Measurements from ENCODE around the gene NXF1. TPM values are rescaled to one million over a fixed set of nuclear protein-coding genes. Genes with fewer than 3 reads are reported as not detected.
A peak's percentile ranks its signal among the peaks of the same experiment; 100 is the strongest.

NXF1 gene
- total and polyA plus RNA-seq, 2 of the 13 experiments (the other 11 are each of a cell fraction or from before 2014, with no cell fraction given): 30.4 to 30.9 TPM

DNA sequence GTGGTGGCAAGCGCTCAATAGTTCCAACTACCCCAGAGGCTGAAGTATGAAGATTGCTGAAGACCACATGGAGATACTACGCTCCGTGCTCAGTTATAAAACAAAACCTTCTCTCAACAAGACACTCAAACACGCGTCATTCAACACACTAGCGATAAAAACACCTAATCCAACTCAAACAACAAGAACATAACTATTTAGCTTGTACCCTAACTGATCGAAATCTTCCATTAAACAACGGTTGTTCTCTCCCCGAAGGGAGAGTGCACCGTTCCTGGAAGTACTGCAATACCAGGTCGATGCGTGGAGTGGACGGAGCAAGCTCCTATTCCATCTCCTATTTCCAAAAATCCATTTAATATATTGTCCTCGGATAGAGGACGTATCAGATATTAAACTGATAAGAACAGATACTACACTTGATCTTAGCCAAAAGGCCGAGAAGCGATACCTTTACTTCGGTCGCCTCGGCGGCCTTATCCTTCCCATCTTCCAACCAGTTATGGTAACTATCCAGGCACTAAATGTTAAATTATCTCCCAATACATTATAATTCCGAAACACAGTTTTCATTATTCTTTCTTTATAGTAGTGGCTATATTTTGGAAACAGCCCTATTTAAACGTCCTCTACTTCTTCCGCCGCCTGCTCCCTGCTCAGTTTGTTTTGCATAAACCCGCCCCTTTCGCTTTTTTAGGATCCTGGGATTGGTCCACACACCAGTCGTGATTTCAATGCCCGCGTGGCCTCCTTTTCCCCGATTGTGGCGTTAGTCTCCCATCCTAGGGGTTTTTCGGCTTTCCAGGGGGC lies 36.3 kb upstream of the NXF1 start (continued):
- TF ChIP-seq MAZ (IDR thresholded peaks at IDR 0.05; ENCODE audit: borderline replicate concordance, low read depth, low read length) (peak; percentile 80; the same call in 1 of the 2 replicates), MAZ (CRISPR knock-in tag; IDR thresholded peaks at IDR 0.05; ENCODE audit: low read depth) (0 out of 2 replicates have a peak, but pooled peaks have one; percentile 32), TBX2 (CRISPR knock-in tag; IDR thresholded peaks at IDR 0.05; ENCODE audit: borderline replicate concordance) (no peak; the same call in 1 of the 2 replicates), PPARG (CRISPR knock-in tag; conservative IDR thresholded peaks at IDR 0.05) (peak; percentile 92), ZNF292 (CRISPR knock-in tag; IDR thresholded peaks at IDR 0.05; ENCODE audit: borderline replicate concordance, low read depth) (no peak), ZNF333 (CRISPR knock-in tag; IDR thresholded peaks at IDR 0.05; ENCODE audit: borderline replicate concordance) (no peak; the same call in 1 of the 2 replicates), NONO (IDR thresholded peaks at IDR 0.05) (peak; percentile 98), NONO (CRISPR knock-in tag; conservative IDR thresholded peaks at IDR 0.05) (peak; percentile 99), NFRKB (IDR thresholded peaks at IDR 0.05) (no peak), ZNF670 (CRISPR knock-in tag; IDR thresholded peaks at IDR 0.05; ENCODE audit: borderline replicate concordance) (no peak), BCL6 (CRISPR knock-in tag; IDR thresholded peaks at IDR 0.05) (peak; percentile 94), ZZZ3 (CRISPR knock-in tag; IDR thresholded peaks at IDR 0.05; ENCODE audit: borderline replicate concordance) (no peak), THAP11 (CRISPR knock-in tag; IDR thresholded peaks at IDR 0.05) (peak; percentile 91), XBP1 (CRISPR knock-in tag; IDR thresholded peaks at IDR 0.05) (peak; percentile 87), KAT7 (CRISPR knock-in tag; IDR thresholded peaks at IDR 0.05; ENCODE audit: borderline replicate concordance) (peak; percentile 90), TOE1 (CRISPR knock-in tag; IDR thresholded peaks at IDR 0.05) (peak; percentile 100), FOXM1 (CRISPR knock-in tag; IDR thresholded peaks at IDR 0.05) (peak; percentile 84; the same call in 1 of the 2 replicates), CREM (IDR thresholded peaks at IDR 0.05) (peak; percentile 91), CREM (CRISPR knock-in tag; IDR thresholded peaks at IDR 0.05) (no peak)
- TF ChIP-seq, protein P1, sequence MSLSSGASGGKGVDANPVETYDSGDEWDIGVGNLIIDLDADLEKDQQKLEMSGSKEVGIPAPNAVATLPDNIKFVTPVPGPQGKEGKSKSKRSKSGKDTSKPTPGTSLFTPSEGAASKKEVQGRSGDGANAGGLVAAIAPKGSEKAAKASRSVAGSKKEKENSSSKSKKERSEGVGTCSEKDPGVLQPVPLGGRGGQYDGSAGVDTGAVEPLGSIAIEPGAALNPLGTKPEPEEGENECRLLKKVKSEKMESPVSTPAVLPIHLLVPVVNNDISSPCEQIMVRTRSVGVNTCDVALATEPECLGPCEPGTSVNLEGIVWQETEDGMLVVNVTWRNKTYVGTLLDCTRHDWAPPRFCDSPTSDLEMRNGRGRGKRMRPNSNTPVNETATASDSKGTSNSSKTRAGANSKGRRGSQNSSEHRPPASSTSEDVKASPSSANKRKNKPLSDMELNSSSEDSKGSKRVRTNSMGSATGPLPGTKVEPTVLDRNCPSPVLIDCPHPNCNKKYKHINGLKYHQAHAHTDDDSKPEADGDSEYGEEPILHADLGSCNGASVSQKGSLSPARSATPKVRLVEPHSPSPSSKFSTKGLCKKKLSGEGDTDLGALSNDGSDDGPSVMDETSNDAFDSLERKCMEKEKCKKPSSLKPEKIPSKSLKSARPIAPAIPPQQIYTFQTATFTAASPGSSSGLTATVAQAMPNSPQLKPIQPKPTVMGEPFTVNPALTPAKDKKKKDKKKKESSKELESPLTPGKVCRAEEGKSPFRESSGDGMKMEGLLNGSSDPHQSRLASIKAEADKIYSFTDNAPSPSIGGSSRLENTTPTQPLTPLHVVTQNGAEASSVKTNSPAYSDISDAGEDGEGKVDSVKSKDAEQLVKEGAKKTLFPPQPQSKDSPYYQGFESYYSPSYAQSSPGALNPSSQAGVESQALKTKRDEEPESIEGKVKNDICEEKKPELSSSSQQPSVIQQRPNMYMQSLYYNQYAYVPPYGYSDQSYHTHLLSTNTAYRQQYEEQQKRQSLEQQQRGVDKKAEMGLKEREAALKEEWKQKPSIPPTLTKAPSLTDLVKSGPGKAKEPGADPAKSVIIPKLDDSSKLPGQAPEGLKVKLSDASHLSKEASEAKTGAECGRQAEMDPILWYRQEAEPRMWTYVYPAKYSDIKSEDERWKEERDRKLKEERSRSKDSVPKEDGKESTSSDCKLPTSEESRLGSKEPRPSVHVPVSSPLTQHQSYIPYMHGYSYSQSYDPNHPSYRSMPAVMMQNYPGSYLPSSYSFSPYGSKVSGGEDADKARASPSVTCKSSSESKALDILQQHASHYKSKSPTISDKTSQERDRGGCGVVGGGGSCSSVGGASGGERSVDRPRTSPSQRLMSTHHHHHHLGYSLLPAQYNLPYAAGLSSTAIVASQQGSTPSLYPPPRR (CRISPR knock-in tag; IDR thresholded peaks at IDR 0.05; ENCODE audit: borderline replicate concordance): peak; percentile 81; the same call in 1 of the 2 replicates
- TF ChIP-seq, protein P2, sequence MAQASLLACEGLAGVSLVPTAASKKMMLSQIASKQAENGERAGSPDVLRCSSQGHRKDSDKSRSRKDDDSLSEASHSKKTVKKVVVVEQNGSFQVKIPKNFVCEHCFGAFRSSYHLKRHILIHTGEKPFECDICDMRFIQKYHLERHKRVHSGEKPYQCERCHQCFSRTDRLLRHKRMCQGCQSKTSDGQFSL (CRISPR knock-in tag; IDR thresholded peaks at IDR 0.05): peak; percentile 53; the same call in 1 of the 2 replicates
- TF ChIP-seq, protein P3, sequence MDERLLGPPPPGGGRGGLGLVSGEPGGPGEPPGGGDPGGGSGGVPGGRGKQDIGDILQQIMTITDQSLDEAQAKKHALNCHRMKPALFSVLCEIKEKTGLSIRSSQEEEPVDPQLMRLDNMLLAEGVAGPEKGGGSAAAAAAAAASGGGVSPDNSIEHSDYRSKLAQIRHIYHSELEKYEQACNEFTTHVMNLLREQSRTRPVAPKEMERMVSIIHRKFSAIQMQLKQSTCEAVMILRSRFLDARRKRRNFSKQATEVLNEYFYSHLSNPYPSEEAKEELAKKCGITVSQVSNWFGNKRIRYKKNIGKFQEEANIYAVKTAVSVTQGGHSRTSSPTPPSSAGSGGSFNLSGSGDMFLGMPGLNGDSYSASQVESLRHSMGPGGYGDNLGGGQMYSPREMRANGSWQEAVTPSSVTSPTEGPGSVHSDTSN (CRISPR knock-in tag; IDR thresholded peaks at IDR 0.05): 0 out of 2 replicates have a peak, but pooled peaks have one; percentile 27
- TF ChIP-seq, protein P4, sequence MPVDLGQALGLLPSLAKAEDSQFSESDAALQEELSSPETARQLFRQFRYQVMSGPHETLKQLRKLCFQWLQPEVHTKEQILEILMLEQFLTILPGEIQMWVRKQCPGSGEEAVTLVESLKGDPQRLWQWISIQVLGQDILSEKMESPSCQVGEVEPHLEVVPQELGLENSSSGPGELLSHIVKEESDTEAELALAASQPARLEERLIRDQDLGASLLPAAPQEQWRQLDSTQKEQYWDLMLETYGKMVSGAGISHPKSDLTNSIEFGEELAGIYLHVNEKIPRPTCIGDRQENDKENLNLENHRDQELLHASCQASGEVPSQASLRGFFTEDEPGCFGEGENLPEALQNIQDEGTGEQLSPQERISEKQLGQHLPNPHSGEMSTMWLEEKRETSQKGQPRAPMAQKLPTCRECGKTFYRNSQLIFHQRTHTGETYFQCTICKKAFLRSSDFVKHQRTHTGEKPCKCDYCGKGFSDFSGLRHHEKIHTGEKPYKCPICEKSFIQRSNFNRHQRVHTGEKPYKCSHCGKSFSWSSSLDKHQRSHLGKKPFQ (CRISPR knock-in tag; IDR thresholded peaks at IDR 0.05; ENCODE audit: insufficient replicate concordance): no peak
